GM23338 (cell line): ENCODE results near the gene RGN. TPM values are rescaled to one million over a fixed set of nuclear protein-coding genes. Genes with fewer than 3 reads are reported as not detected.

Source experiments
- ATAC-seq: fragments of 200-7000 bp; cut with Tn5 transposase; 3 replicates; pipeline ENCODE4 v1.9.1; 2020
- DNase-seq: peaks from one replicate; pipeline ENCODE4 v3.0.0-alpha.2; 2015; ENCODE audit warnings: low spot score
- H2AFZ ChIP-seq: fragments of 200-600 bp; sonication (generic); 2 replicates; pipeline ENCODE4 v1.8.0; 2016; ENCODE audit warnings: antibody characterized with exemption, mild to moderate bottlenecking, moderate library complexity
- H3F3A ChIP-seq: fragments of 200-600 bp; sonication (generic); replicated peaks from 2 replicates; pipeline ENCODE4 v1.8.0; 2017; ENCODE audit warnings: antibody characterized with exemption, mixed run types, low read depth
- H3K27ac ChIP-seq: fragments of 200-600 bp; sonication (generic); 2 replicates; pipeline ENCODE4 v1.6.1; 2016; ENCODE audit warnings: low read depth
- H3K27me3 ChIP-seq: fragments of 200-600 bp; sonication (generic); 2 replicates; pipeline ENCODE4 v1.8.0; 2016; ENCODE audit warnings: mild to moderate bottlenecking, mixed run types, moderate library complexity; ENCODE audit not compliant: insufficient read depth
- H3K36me3 ChIP-seq: fragments of 200-600 bp; sonication (generic); 2 replicates; pipeline ENCODE4 v1.8.0; 2016; ENCODE audit warnings: mild to moderate bottlenecking; ENCODE audit not compliant: insufficient read depth
- H3K4me1 ChIP-seq: fragments of 200-600 bp; sonication (generic); 2 replicates; pipeline ENCODE4 v1.8.0; 2016; ENCODE audit warnings: mild to moderate bottlenecking, moderate library complexity; ENCODE audit not compliant: insufficient read depth
- H3K4me2 ChIP-seq: fragments of 200-600 bp; sonication (generic); 2 replicates; pipeline ENCODE4 v1.7.1; 2017; ENCODE audit warnings: mixed run types
- H3K4me3 ChIP-seq: fragments of 200-600 bp; sonication (generic); 2 replicates; pipeline ENCODE4 v1.6.1; 2016; ENCODE audit warnings: mixed run types
- H3K79me2 ChIP-seq: fragments of 200-600 bp; sonication (generic); replicated peaks from 2 replicates; pipeline ENCODE4 v1.8.0; 2017; ENCODE audit warnings: mild to moderate bottlenecking; ENCODE audit not compliant: insufficient read depth
- H3K9me2 ChIP-seq: fragments of 200-600 bp; sonication (generic); 2 replicates; pipeline ENCODE4 v1.8.0; 2017; ENCODE audit not compliant: insufficient read depth
- H4K20me1 ChIP-seq: fragments of 200-600 bp; sonication (generic); replicated peaks from 2 replicates; pipeline ENCODE4 v1.8.0; 2017; ENCODE audit warnings: mild to moderate bottlenecking; ENCODE audit not compliant: insufficient read depth
- H3K27ac Mint-ChIP-seq: 2 replicates; pipeline ENCODE4 v1.8.0; 2020; ENCODE audit warnings: inconsistent platforms, mild to moderate bottlenecking, moderate library complexity, mixed read lengths
- H3K27me3 Mint-ChIP-seq: 3 replicates; pipeline ENCODE4 v1.8.0; 2022; ENCODE audit warnings: low read depth, mild to moderate bottlenecking, moderate library complexity, mixed read lengths, inconsistent platforms; ENCODE audit not compliant: insufficient read depth, poor library complexity
- H3K36me3 Mint-ChIP-seq: 3 replicates; pipeline ENCODE4 v1.8.0; 2021; ENCODE audit warnings: low read depth, mild to moderate bottlenecking, inconsistent platforms, moderate library complexity, mixed read lengths
- H3K4me1 Mint-ChIP-seq: 3 replicates; pipeline ENCODE4 v1.8.0; 2020; ENCODE audit warnings: mild to moderate bottlenecking, inconsistent platforms, mixed read lengths
- H3K4me3 Mint-ChIP-seq: 3 replicates; pipeline ENCODE4 v1.8.0; 2021; ENCODE audit warnings: moderate library complexity, mild to moderate bottlenecking, inconsistent platforms, mixed read lengths
- H3K9me3 Mint-ChIP-seq: 3 replicates; pipeline ENCODE4 v1.8.0; 2020; ENCODE audit warnings: moderate library complexity, mild to moderate bottlenecking, inconsistent platforms, mixed read lengths
- CREB1 ChIP-seq: fragments of 250-450 bp; sonication (Bioruptor Pico); IDR thresholded peaks from 2 replicates; pipeline ENCODE4 v1.5.0; 2020; ENCODE audit warnings: low read depth, mild to moderate bottlenecking, moderate library complexity
- ETS1 ChIP-seq: IDR thresholded peaks from 2 replicates; pipeline ENCODE4 v1.6.1; 2016; ENCODE audit warnings: antibody characterized with exemption
- EZH2 ChIP-seq: fragments of 200-600 bp; sonication (generic); IDR thresholded peaks from one replicate; pipeline ENCODE4 v1.8.0; 2017; ENCODE audit warnings: antibody characterized with exemption, mild to moderate bottlenecking, low read depth; ENCODE audit not compliant: unreplicated experiment
- EZH2phosphoT487 ChIP-seq: fragments of 200-600 bp; sonication (generic); IDR thresholded peaks from one replicate; pipeline ENCODE4 v1.8.1; 2018; ENCODE audit warnings: antibody characterized with exemption; ENCODE audit not compliant: unreplicated experiment
- JUNB ChIP-seq: IDR thresholded peaks from one replicate; pipeline ENCODE4 v1.6.1; 2016; ENCODE audit warnings: antibody characterized with exemption; ENCODE audit not compliant: unreplicated experiment
- NANOG ChIP-seq: IDR thresholded peaks from 2 replicates; pipeline ENCODE4 v1.6.1; 2016; ENCODE audit warnings: antibody characterized with exemption, borderline replicate concordance
- POLR2AphosphoS5 ChIP-seq: IDR thresholded peaks from 2 replicates; pipeline ENCODE4 v1.6.1; 2016; ENCODE audit warnings: antibody characterized with exemption, low read depth
- STAT1 ChIP-seq: IDR thresholded peaks from one replicate; pipeline ENCODE4 v1.6.1; 2016; ENCODE audit warnings: antibody characterized with exemption; ENCODE audit not compliant: unreplicated experiment
- ZNF114 ChIP-seq: fragments of 250-450 bp; sonication (Bioruptor Pico); IDR thresholded peaks from 2 replicates; pipeline ENCODE4 v1.5.0; 2020; ENCODE audit warnings: mild to moderate bottlenecking, moderate library complexity
- ZNF331 ChIP-seq: fragments of 250-450 bp; sonication (Bioruptor Pico); IDR thresholded peaks from 2 replicates; pipeline ENCODE4 v1.5.0; 2020; ENCODE audit warnings: low read depth, mild to moderate bottlenecking, moderate library complexity
- ZNF462 ChIP-seq: fragments of 250-450 bp; sonication (Bioruptor Pico); IDR thresholded peaks from 2 replicates; pipeline ENCODE4 v1.5.0; 2020; ENCODE audit warnings: mild to moderate bottlenecking, moderate library complexity
- polyA plus RNA-seq: library from polyadenylated mRNA; unstranded; fragments of >200 nt; fragmentation: Nextera tagmentation; extraction: Ambion mirVana; gene quantifications from 2 replicates; pipeline ENCODE4 v1.2.1, GENCODE V29; 2016
- total RNA-seq: library from RNA; depleted of rRNA; stranded (reverse); fragments of >200 nt; shearing (Covaris generic); gene quantifications from 2 replicates; pipeline ENCODE4 v1.2.3, GENCODE V29; 2014
- TF ChIP-seq, protein P1 (sequence below), 2 experiments: fragments of 200-600 bp in 1 of 2; sonication (generic) in 1 of 2; conservative IDR thresholded peaks; 2 replicates each; pipeline versions ENCODE4 v1.5.1 to v1.6.1; 2016 to 2017; ENCODE audit warnings: antibody characterized with exemption in 2 of 2, low read depth in 2 of 2, mild to moderate bottlenecking in 2 of 2, moderate library complexity in 1 of 2
- TF ChIP-seq, protein P2 (sequence below): IDR thresholded peaks from one replicate; pipeline ENCODE4 v1.6.1; 2018; ENCODE audit warnings: antibody characterized with exemption; ENCODE audit not compliant: unreplicated experiment

The RGN gene
- total and polyA plus RNA-seq, 2 experiments from 2014 or later = 5.5 to 6.7 TPM

DNA sequence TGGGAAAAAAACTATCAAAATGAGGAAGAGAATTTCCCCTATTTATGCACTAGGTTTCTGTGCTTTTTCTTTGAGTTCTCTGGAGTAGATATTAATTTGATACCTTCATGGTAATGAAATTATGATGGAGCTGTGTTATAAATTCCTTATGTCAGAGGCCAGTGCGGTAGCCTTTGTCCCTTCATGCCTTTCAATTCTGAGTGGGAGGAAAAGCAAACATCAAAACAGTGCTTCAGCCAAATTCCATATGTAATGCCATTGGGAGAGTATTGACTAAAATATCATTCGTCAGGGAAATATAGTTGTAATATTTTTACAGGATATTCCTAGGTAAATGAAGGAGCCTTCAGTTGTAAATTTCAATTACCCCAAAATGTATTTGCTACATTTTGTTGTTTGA is 17.5 kb upstream of the RGN start:
- no peaks in the 10 kb centered on the region for H3K27me3 ChIP-seq
- no peaks in the 10 kb centered on the region for H3K36me3 ChIP-seq
- Mint-ChIP-seq H3K36me3 (peaks cover 14% of the 10 kb centered on the region; the same call in 2 of the 3 replicates), H3K4me3 (no peak overlapping the region), H3K27ac (no peak overlapping the region), H3K27me3 (no peaks in the 10 kb centered on the region), H3K4me1 (no peaks in the 10 kb centered on the region), H3K9me3 (no peaks in the 10 kb centered on the region)
- ATAC-seq (no peak), DNase-seq (no peak)
- H3K4me2 ChIP-seq = no peak overlapping the region
- no peaks in the 10 kb centered on the region for H3K4me1 ChIP-seq
- H3K4me3 ChIP-seq = no peak overlapping the region
- H2AFZ ChIP-seq = no peak overlapping the region
- H3K79me2 ChIP-seq = no peaks in the 10 kb centered on the region
- TF ChIP-seq EZH2phosphoT487 (no peak), JUNB (no peak), ETS1 (no peak), STAT1 (no peak), ZNF462 (CRISPR knock-in tag) (no peak), ZNF114 (CRISPR knock-in tag) (no peak), NANOG (no peak), CREB1 (CRISPR knock-in tag) (no peak), POLR2AphosphoS5 (no peak), ZNF331 (CRISPR knock-in tag) (no peak), EZH2 (no peak)
- TF ChIP-seq, protein P1, sequence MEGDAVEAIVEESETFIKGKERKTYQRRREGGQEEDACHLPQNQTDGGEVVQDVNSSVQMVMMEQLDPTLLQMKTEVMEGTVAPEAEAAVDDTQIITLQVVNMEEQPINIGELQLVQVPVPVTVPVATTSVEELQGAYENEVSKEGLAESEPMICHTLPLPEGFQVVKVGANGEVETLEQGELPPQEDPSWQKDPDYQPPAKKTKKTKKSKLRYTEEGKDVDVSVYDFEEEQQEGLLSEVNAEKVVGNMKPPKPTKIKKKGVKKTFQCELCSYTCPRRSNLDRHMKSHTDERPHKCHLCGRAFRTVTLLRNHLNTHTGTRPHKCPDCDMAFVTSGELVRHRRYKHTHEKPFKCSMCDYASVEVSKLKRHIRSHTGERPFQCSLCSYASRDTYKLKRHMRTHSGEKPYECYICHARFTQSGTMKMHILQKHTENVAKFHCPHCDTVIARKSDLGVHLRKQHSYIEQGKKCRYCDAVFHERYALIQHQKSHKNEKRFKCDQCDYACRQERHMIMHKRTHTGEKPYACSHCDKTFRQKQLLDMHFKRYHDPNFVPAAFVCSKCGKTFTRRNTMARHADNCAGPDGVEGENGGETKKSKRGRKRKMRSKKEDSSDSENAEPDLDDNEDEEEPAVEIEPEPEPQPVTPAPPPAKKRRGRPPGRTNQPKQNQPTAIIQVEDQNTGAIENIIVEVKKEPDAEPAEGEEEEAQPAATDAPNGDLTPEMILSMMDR (conservative IDR thresholded peaks at IDR 0.05; ENCODE audit: low read depth in 2 of 2) = no peak
- TF ChIP-seq, protein P2, sequence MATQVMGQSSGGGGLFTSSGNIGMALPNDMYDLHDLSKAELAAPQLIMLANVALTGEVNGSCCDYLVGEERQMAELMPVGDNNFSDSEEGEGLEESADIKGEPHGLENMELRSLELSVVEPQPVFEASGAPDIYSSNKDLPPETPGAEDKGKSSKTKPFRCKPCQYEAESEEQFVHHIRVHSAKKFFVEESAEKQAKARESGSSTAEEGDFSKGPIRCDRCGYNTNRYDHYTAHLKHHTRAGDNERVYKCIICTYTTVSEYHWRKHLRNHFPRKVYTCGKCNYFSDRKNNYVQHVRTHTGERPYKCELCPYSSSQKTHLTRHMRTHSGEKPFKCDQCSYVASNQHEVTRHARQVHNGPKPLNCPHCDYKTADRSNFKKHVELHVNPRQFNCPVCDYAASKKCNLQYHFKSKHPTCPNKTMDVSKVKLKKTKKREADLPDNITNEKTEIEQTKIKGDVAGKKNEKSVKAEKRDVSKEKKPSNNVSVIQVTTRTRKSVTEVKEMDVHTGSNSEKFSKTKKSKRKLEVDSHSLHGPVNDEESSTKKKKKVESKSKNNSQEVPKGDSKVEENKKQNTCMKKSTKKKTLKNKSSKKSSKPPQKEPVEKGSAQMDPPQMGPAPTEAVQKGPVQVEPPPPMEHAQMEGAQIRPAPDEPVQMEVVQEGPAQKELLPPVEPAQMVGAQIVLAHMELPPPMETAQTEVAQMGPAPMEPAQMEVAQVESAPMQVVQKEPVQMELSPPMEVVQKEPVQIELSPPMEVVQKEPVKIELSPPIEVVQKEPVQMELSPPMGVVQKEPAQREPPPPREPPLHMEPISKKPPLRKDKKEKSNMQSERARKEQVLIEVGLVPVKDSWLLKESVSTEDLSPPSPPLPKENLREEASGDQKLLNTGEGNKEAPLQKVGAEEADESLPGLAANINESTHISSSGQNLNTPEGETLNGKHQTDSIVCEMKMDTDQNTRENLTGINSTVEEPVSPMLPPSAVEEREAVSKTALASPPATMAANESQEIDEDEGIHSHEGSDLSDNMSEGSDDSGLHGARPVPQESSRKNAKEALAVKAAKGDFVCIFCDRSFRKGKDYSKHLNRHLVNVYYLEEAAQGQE = no peak
- H3K27ac ChIP-seq = no peak overlapping the region
- H3F3A ChIP-seq = no peaks in the 10 kb centered on the region
- no peaks in the 10 kb centered on the region for H3K9me2 ChIP-seq
- no peaks in the 10 kb centered on the region for H4K20me1 ChIP-seq
